ENCODE data around the gene SDK1.

The SDK1 gene

GRCh38 chr7:3730276-3730675, 429.2 kb downstream of the SDK1 start:
- H3K4me3 ChIP-seq (ENCODE audit: low read depth, low read length) = no peak overlapping the region
- no peak for DNase-seq (ENCODE audit: low read depth)
- TF ChIP-seq CTCF (IDR thresholded peaks at IDR 0.05; ENCODE audit: insufficient read depth, low read depth, low read length, missing control alignments) = no peak

- no peak for DNase-seq (ENCODE audit: low read depth)
- H3K4me3 ChIP-seq (ENCODE audit: low read depth, low read length) = no peak overlapping the region
- no peak for TF ChIP-seq CTCF (IDR thresholded peaks at IDR 0.05; ENCODE audit: insufficient read depth, low read depth, low read length, missing control alignments)
These were observed 431.4 kb downstream of the SDK1 start for GRCh38 chr7:3732395-3733005.

- no peak overlapping the region for H3K4me3 ChIP-seq (ENCODE audit: low read depth, low read length)
- DNase-seq (ENCODE audit: low read depth) = no peak
- no peak for TF ChIP-seq CTCF (IDR thresholded peaks at IDR 0.05; ENCODE audit: insufficient read depth, low read depth, low read length, missing control alignments)
These were observed 432.6 kb downstream of the SDK1 start for GRCh38 chr7:3733541-3734140.

- no peak overlapping the region for H3K4me3 ChIP-seq (ENCODE audit: low read depth, low read length)
- TF ChIP-seq CTCF (IDR thresholded peaks at IDR 0.05; ENCODE audit: insufficient read depth, low read depth, low read length, missing control alignments) = no peak
- no peak for DNase-seq (ENCODE audit: low read depth)
These were observed 437.9 kb downstream of the SDK1 start for GRCh38 chr7:3738964-3739363.

GRCh38 chr7:3739983-3740382, 438.9 kb downstream of the SDK1 start:
- DNase-seq (ENCODE audit: low read depth) = no peak
- TF ChIP-seq CTCF (IDR thresholded peaks at IDR 0.05; ENCODE audit: insufficient read depth, low read depth, low read length, missing control alignments) = no peak
- no peak overlapping the region for H3K4me3 ChIP-seq (ENCODE audit: low read depth, low read length)

- TF ChIP-seq CTCF (IDR thresholded peaks at IDR 0.05; ENCODE audit: insufficient read depth, low read depth, low read length, missing control alignments) = no peak
- H3K4me3 ChIP-seq (ENCODE audit: low read depth, low read length) = no peak overlapping the region
- DNase-seq (ENCODE audit: low read depth) = no peak
These were observed 446.4 kb downstream of the SDK1 start for GRCh38 chr7:3747467-3747866.

- no peak overlapping the region for H3K4me3 ChIP-seq (ENCODE audit: low read depth, low read length)
- no peak for DNase-seq (ENCODE audit: low read depth)
- TF ChIP-seq CTCF (IDR thresholded peaks at IDR 0.05; ENCODE audit: insufficient read depth, low read depth, low read length, missing control alignments) = no peak
These were observed 447.3 kb downstream of the SDK1 start for GRCh38 chr7:3748389-3748788.
